GM10266 (cell line): ENCODE data around the gene KCNH2.

Experiments
- DNase-seq: peaks from one replicate; pipeline ENCODE4 v3.0.0; 2012; ENCODE audit errors: extremely low spot score
- CTCF ChIP-seq: IDR thresholded peaks from 2 replicates; pipeline ENCODE4 v1.5.1; 2012; ENCODE audit warnings: mild to moderate bottlenecking, low read depth; ENCODE audit not compliant: control insufficient read depth, insufficient read depth; ENCODE audit errors: missing control alignments

Gene KCNH2

GRCh38 chr7:150976529-150977381 lies 1.4 kb downstream of the KCNH2 start:
- no peak for DNase-seq
- no peak for TF ChIP-seq CTCF

DNA sequence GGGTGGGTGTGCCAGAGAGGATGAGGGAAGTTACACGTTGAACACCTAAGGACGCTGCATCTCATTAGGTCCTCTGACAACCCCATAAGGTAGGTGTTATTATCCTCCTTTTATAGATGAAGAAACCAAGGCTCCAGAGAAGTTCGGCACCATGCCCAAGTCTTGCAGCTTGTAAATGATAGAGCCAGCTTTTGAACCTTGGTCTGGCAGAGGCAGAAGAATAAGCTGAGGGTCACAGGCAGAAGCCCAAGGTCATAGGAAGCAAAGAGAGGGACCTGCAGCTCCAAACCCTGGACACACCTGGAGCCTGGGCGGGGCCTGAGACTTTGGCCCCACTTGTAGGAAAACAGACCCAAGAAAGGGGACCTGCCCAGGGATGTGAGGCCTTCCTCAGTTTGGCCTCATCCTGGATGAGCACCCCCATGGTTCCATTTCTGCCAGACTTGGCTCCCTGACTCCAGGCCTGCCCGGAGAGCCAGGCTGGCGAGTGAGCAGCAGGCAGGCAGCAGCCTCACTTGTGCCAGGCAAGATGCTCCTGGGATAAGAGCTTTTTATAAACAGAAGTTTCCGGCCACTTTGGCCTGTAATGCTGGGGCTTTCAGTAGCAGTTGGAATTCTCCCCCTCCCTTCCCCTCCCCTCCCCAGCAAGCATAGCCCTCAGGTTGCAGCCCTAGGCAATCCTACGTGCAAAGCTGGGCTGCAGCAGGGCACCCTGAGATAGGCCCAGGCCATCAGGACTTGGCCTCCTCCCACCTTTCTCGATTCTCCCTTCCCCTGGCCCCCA lies 2.4 kb downstream of the KCNH2 start:
- no peak for TF ChIP-seq CTCF
- DNase-seq, result no peak

DNA sequence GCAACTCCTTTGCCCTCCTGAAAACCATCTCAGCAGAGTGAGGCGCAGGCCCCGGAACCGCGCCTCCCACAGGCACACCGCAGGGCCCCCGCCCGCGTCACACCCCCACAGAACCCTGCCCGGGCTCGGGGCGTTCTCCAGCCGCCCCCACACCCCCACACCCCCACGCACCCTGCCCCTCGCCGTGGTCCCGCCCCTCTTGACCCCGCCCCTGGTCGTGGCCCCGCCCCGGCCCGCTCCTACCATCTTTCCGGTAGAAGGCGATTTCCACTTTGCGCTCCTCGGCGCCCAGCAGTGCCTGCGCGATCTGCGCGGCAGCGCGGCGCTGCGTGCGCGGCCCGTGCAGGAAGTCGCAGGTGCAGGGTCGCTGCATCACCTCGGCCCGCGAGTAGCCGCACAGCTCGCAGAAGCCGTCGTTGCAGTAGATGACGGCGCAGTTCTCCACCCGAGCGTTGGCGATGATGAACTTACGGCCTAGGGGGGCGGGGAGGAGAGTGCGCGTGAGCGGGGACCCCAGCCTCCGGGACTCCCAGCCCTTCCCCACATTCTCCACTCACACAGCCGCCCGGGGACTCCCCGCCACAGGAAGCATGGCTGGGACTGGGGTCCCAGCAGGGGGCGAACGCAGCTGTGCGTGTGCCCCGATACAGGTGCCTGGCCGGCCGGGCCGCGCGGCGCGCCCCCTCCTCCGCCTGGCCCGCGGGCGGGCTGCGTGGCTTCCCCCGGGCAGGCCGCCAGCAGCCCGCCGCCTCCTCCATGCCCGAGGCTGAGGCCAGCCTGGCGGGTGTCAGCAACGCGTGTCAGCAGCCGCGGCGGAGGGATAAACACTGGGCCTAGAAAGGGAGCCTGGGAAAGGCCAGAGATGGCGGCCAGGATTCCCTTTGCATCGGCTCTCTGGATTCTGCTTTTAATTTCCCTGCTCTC lies 3.4 kb downstream of the KCNH2 start:
- peak; percentile 36 for TF ChIP-seq CTCF
- DNase-seq, result peak; percentile 84

DNA sequence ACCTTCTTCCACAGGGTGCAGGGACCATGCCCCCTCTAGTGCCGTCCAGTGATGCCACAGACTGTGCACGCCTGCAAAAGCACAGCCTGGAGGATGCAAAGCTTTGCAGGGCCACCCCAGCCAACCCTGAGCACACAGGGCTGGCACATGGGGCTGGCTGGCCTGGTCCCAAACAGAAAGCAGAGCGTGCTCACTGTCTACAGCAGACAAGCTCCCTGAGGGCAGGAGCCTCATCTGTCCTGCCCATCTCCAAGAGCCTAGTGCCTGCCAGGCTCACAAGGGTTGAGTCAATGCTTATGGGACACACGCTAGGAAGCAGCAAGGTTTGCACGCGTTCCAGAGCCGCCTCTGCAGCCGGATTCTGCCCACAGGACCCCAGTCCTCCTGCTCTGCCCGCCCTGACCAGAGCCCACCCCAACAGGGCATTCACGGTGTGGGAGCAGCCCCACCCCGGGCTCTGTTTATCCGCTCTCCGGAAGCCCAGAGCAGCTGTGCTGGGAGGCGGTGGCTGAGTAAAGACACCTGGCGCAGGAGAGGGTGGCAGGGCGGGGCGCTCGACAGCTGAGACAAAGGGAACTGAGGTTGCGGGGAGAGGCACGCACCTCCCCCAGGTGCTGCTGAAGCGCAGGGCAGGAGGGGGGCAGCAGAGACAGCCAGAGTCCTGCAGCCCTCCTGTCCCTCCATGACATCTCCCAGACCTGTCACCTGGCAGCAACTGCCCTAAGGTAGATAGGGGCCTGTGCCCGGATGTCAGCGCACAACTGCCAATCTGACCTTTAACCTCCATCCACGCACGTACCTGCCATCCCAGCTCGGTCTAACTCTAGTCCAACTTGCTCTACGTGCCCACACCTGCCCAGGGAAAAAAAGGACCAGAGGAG lies 4.3 kb downstream of the KCNH2 start:
- DNase-seq, result no peak
- no peak for TF ChIP-seq CTCF

GRCh38 chr7:150972741-150973140 lies 5.4 kb downstream of the KCNH2 start:
- TF ChIP-seq CTCF, result no peak

DNA sequence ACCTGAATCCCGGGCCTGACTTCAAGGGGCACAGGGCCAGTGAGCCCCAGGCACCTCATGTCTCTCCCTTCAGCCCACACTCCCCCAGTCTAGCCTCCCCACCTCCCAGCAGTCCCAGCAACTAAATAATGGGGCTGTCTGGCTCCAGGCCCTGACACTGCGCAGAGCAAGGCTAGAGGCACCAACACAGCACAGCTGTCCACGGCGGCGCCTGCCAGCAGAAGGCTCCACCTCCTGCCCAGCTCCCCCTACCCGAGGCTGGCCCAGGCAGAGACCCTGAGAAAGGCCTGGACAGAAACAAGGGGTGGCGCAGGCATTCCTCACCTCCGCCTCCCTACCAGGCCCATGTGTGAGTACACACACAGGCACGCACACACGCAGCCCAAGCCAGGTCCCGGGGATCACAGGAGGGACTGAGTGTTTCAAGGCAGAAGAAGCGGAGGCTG lies 6.1 kb downstream of the KCNH2 start:
- TF ChIP-seq CTCF, result no peak

More at GRCh38 chr7:150972741-150973140, 5.4 kb downstream of the KCNH2 start:
- no peak for DNase-seq

More for the DNA sequence above, 6.1 kb downstream of the KCNH2 start:
- DNase-seq, result no peak
